Measurements from ENCODE around the gene COQ5.
"Not testable (repeated sequence)": the region's sequence is repeated elsewhere in the genome, so short reads cannot be mapped to it uniquely, and the experiment has no call there.

Gene COQ5, protein sequence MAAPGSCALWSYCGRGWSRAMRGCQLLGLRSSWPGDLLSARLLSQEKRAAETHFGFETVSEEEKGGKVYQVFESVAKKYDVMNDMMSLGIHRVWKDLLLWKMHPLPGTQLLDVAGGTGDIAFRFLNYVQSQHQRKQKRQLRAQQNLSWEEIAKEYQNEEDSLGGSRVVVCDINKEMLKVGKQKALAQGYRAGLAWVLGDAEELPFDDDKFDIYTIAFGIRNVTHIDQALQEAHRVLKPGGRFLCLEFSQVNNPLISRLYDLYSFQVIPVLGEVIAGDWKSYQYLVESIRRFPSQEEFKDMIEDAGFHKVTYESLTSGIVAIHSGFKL

GRCh38 chr12:120528861-120529525 is at the start of gene COQ5:
COQ5 (minus strand) TSS chr12:120529158; CDS start chr12:120529141, 17 bp downstream.
- FAIRE-seq, result no peak

DNA sequence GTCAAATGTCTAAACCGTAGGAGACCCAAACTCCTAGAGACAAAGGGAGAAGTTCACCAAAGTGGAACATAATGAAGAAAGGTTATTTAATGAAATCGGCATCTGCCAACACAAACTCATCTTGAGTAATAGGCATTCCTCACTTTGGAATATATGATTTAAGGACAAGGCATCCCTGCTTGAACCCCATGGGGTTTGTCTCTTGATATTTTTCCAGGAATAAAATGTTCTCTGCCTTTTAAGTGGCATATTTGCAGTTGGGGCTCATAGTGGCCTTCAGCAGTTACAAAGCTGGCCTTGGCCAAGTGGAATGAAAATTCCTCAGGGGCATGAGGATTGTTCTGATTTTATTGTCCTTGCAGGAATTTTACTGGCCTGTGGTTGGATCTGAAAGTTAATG is 45.1 kb upstream of the COQ5 start:
- FAIRE-seq, result no peak

DNA sequence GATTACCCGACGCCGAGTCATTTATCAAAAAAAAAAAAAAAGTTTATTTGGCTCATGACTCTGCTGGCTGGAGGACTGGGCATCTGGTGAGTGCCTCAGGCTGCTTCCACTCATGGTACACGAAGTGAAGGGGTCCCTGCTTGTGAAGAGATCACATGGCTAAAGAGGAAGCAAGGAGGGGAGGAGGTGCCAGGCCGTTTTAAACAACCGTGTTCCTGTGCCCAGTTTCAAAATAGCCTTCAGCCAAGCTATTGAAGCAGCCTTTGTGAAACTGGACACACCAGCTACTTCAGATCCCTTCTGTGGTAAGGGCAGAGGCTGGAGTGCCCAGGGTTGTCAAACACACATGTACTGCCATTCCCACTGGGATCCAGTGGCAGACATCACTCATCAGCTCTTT is 44.6 kb upstream of the COQ5 start:
- no peak for FAIRE-seq

DNA sequence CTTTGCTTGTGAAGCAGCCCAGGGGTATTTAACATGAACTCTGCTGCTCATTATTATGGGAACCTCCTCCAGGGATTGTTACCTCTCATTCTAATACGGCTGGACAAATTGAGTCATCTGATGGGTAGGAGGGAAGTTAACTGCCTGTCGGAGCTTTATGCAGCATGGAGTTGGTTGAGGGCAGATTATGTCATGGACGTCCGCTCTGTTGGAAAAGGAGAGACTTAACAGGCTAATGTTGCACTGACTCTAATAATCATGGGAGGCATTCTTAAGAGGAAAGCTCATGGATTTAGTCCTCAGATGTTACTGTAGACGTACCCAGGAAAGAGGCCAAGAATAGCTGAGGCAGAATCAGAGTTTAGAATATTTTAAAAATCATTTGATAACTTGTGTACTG is 42.3 kb upstream of the COQ5 start:
- no peak for FAIRE-seq

GRCh38 chr12:120563495-120563894 is 34.5 kb upstream of the COQ5 start:
- no peak for FAIRE-seq

DNA sequence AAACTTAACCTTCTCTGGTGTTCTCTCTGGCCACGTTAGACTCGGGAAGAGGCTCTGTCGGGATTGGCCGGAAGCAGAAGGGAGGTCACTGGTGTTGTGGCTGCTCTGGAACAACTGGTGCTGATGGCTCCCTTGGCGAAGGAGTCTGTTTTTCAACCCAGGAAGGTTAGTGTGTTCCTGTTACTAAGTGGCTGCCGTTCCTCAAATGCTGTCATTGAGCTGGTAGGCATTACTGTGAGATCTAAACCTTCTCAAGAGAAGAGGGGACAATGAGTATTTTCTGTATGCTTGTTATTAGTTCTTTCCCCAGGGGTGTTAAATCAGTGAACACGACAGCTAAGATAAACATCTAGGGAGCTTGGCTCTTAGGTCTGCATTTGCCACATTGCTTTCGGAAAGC is 33.9 kb upstream of the COQ5 start:
- FAIRE-seq, result no peak

DNA sequence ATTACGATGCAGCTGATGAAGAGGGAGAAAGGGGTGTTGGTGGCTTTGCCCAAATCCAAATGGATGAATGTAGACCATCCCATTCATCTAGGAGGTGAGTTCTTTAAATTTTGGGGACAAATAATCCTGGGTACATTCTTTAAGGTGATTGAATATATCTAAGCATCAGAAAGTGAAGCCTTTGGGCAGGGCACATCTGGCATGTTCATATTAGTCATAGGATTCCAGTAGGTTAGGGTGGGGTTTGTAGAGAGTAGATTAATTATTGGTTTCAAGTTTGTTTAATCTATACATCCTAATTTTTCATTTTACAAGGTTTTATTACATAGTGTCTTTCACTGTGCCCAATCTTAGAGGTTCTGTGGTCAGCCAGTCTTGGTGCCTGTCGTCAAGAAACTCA is 28.6 kb upstream of the COQ5 start:
- FAIRE-seq, result no peak

DNA sequence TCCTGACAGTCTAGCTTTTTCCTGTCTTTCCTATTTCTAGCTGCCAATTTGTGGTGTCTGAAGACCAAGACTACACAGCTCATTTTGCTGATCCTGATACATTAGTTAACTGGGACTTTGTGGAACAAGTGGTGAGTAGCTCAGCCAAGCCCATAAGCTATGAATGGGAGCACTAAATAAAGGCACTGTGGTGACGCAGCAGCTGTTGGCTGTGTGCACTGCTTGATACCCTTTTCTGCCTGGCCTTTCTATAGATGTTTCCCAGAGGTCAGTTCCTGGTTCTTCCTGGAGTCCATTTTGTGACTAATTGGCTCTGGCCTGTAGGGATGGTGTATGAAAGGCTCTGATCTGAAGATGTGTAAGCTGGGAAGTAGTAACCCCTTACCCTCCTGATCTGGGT is 25.7 kb upstream of the COQ5 start:
- no peak for FAIRE-seq

- FAIRE-seq, result no peak
Measured at GRCh38 chr12:120546050-120546386, 17.1 kb upstream of the COQ5 start.

DNA sequence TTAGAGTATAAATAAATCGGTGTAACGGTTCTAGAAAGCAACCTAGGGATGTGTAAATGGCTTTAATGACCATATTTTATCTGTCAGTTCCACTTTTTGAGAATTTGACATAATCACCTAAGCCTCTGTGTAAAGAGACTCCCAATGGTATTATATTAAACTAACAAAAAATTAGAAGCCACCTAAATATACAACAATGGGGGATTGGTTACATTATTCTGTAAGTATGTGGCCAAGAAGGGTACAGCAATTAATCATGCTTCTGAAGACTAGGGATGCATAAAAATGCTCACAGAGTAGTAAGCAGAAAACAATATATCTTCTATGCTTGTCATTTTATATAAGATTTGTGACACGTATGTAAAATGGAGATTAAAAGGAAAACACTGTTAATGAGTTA is 15.7 kb upstream of the COQ5 start:
- no peak for FAIRE-seq

DNA sequence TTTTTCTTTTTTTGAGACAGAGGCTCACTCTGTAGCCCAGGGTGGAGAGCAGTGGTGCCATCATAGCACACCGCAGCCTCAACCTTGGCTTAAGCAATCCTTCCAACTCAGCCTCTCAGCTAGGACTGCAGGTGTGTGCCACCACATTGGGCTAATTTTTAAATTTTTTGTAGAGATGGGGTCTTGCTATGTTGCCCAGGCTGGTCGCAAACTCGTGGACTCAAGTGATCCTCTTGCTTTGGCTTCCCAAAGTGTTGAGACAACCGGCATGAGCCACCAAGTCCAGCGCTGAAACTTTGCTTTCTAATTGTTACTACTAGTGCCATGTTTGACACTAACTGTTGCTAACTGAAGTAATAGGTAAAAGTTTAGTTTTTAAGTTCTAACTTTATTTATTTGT is 13.2 kb upstream of the COQ5 start:
- no peak for FAIRE-seq

DNA sequence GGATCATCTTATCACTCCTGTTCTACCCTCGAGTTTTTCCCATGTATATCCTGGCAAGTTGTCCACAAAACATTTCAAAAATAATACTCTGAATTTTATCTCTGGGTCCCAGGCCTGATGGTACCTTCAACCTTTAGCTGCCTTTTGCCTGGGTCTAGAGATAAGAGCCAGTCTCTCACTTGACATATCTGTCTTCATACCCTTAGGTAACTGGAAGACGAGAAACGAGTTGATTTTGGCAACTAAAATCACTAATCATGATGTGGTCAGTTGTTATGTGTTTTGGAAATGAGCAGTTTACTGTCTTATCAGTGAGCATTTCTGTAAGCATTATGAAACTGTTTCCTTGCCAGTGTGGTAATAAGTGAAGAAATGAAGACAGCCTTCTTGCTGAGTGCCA is 11.5 kb upstream of the COQ5 start:
- FAIRE-seq, result no peak

DNA sequence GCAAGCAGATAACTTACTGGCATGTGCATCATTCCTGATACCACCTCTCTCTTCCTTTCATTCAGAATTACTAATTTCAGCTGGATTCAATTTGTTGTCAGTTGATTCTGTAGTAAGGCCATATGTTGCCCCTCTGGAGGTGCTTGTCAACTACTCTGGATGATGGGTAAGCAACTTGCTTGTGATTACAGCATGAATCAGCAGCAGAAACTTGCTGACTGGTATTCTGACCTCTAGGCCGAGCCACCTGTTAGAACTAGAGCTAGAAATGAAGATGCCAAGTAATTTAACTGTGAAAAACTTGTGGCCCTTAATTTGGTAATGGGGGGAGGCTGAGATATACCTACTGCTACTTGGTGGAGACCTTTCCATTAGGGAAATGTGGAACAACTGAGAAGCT is 10.3 kb upstream of the COQ5 start:
- no peak for FAIRE-seq

GRCh38 chr12:120538281-120539156 is 9.6 kb upstream of the COQ5 start:
- no peak for FAIRE-seq

GRCh38 chr12:120537856-120538220 is 8.9 kb upstream of the COQ5 start:
- FAIRE-seq, result no peak

DNA sequence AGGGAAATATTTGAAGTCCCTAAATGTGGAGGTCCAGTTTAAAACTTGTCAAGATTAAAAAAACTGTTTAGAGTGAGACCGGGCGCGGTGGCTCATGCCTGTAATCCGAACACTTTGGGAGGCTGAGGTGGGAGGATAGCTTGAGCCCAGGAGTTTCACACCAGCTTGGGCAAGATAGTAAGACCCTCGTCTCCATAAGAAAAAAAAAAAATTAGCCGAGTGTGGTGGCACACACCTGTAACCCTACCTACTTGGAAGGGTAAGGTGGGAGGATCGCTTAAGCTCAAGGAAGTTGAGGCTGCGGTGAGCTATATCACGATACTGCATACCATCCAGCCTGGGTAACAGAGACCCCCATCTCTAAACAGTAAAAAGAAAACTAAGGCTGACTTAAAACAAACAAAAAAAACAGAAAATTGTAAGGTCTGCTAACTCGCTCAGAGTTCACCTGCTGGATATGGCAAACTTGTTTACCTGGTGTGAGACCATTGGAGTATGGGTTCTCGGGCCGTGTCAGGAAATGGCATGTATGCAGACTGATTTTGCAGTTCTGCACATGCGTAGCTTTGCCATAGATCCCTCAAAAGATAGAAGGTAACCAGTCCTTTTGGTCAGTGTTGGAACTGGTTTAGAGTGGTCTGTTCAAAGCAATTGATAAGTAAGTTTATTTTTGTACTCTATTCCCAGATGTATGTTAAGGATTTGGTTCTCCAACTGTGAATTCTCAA is 7.3 kb upstream of the COQ5 start:
- no peak for FAIRE-seq

- FAIRE-seq, result no peak
Measured at GRCh38 chr12:120534703-120535655, 6.0 kb upstream of the COQ5 start.

DNA sequence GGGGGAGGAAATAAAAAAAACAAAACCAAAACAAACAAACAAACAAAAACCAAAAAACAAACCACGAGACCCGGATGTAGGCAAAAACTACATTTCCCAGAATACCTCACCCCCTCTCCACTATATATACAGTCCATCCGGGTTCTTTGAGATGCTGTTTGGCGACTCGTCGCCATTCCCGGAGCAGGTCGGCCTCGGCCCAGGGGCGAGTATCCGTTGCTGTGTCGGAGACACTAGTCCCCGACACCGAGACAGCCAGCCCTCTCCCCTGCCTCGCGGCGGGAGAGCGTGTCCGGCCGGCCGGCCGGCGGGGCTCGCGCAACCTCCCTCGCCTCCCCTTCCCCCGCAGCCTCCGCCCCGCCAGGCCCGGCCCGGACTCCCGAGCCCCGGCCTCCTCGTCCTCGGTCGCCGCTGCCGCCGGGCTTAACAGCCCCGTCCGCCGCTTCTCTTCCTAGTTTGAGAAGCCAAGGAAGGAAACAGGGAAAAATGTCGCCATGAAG is 5.3 kb upstream of the COQ5 start, which contains the start of gene RNF10:
Gene RNF10 (plus strand): TSS at position 154 of the 500 bp plus-strand sequence. CDS start 456 bp downstream, outside the sequence.
- FAIRE-seq, result peak; percentile 77

DNA sequence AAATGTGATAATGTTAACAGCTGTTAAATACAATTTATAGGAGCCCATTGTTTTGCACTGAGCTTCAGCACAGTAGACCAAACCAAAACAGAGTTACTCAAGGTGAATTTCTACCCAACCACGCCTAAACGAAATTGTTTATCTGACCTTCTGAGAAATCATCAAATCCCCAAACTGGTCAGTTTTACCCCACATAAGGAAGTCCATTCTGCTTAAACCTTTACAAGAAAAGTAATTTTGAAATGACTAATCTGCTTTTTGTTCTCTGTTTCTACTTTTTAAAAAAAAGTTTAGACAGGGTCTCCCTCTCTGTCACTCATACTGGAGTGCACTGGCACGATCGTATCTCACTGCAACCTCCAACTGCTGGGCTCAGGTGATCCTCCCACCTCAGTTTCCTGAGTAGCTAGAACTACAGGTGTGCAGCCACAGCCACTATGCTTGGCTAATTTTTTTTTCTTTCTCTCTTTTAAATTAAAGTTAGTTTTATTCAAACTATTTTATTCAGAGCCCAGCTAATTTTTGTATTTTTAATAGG is 3.8 kb upstream of the COQ5 start:
- FAIRE-seq, result no peak

DNA sequence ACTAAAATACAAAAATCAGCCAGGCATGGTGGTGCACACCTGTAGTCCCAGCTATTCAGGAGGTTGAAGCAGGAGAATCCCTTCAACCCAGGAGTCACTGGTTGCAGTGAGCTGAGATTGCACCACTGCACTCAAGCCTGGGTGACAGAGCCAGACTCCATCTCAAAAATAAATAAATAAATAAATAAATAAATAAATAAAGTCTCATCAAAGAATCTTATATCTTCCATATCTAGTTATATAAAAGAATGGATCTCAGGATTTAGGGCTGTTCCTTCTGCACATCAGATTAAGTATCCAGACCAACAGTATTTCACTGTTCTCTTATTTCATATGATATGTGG is 1.4 kb upstream of the COQ5 start:
- not testable (repeated sequence) for FAIRE-seq

- no peak for FAIRE-seq
Measured at GRCh38 chr12:120529641-120530417, 871 bp upstream of the COQ5 start.

All from islet of Langerhans (tissue), 1 donor.